SU-DHL-6 (cell line): Measurements from ENCODE around the gene RDH13.

Experiments used
- EZH2phosphoT487 ChIP-seq: fragments of 200-600 bp; sonication (generic), shearing (Covaris generic); conservative IDR thresholded peaks from 2 replicates; pipeline ENCODE4 v1.6.1; 2018; ENCODE audit warnings: mild to moderate bottlenecking, antibody characterized with exemption, low read length, moderate library complexity, mixed read lengths
- TF ChIP-seq, protein P1 (sequence below): fragments of 200-600 bp; sonication (generic); IDR thresholded peaks from one replicate; pipeline ENCODE4 v1.5.1; 2017; ENCODE audit warnings: antibody characterized with exemption, mild to moderate bottlenecking, low read length, moderate library complexity; ENCODE audit not compliant: insufficient read depth, poor library complexity, severe bottlenecking

DNA sequence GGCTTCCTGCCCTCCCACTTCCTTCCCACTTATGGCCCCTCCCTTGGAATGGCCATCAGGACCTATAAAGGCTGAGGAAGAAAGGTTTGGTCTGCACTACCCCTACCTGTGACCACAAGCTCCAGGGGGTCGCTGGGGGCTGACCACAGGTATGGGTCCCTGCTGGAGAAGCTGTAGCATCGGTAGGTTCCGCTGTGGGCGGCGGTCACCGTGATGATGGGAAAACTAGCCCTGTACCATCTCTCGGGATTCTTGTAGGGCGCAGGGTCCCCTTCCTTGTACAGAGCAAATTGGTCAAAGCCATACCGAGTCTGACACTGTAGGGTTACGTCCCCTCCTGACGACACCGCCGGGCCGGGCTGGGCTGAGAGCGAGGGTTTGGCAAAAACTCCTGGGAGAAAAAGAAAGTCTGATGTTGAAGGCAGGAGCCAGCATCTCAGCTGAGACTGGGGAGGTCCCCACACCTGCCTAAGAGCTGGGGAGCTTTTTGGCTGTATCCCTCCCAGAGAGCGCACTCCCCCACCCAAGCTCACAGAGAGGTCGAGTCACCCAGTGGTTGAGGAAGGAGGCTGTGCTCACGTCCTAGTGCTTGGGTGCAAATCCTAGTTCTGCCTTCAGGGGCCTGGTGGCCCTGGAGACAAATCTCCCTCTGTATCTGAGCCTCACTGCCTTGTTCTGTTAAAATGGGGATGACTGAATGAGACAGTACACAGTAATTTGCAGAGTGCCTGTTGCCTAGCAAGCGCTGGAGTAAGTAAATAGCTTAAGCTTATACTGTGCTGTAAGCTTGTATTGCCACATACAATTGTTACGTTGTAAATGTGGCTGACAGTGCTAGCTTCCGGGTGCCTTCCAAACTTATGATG is 35.2 kb downstream of the RDH13 start:
- TF ChIP-seq, protein P1, sequence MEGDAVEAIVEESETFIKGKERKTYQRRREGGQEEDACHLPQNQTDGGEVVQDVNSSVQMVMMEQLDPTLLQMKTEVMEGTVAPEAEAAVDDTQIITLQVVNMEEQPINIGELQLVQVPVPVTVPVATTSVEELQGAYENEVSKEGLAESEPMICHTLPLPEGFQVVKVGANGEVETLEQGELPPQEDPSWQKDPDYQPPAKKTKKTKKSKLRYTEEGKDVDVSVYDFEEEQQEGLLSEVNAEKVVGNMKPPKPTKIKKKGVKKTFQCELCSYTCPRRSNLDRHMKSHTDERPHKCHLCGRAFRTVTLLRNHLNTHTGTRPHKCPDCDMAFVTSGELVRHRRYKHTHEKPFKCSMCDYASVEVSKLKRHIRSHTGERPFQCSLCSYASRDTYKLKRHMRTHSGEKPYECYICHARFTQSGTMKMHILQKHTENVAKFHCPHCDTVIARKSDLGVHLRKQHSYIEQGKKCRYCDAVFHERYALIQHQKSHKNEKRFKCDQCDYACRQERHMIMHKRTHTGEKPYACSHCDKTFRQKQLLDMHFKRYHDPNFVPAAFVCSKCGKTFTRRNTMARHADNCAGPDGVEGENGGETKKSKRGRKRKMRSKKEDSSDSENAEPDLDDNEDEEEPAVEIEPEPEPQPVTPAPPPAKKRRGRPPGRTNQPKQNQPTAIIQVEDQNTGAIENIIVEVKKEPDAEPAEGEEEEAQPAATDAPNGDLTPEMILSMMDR, result no peak
- TF ChIP-seq EZH2phosphoT487, result no peak
